ENCODE measurements around the gene SIX1. TPM values are rescaled to one million over a fixed set of nuclear protein-coding genes. Genes with fewer than 3 reads are reported as not detected.

The SIX1 gene
- total RNA-seq, 4 donors from 2014 or later: 0.72 to 3.3 (median 1.0) TPM

DNA sequence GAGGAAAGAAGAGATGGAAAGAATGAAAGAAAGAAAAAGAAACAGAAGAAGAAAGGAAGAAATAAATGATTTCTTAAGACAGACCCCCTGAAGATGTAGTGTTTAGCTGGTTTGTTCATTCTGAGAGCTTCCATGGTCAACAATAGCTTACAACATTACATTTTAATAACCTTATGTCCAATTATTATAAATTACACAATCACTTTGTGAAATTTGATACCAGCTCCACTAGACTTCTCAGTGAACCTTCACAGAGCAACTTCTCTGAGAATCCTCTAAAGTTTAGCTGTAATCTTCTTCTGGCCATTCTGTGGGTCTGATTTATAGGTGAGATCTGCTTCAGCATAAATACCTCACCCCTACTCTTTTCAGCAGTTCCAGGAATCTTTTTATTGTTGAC lies 27.9 kb downstream of the SIX1 start:
- no peak for DNase-seq (ENCODE audit: low spot score)
- TF ChIP-seq, protein P1, sequence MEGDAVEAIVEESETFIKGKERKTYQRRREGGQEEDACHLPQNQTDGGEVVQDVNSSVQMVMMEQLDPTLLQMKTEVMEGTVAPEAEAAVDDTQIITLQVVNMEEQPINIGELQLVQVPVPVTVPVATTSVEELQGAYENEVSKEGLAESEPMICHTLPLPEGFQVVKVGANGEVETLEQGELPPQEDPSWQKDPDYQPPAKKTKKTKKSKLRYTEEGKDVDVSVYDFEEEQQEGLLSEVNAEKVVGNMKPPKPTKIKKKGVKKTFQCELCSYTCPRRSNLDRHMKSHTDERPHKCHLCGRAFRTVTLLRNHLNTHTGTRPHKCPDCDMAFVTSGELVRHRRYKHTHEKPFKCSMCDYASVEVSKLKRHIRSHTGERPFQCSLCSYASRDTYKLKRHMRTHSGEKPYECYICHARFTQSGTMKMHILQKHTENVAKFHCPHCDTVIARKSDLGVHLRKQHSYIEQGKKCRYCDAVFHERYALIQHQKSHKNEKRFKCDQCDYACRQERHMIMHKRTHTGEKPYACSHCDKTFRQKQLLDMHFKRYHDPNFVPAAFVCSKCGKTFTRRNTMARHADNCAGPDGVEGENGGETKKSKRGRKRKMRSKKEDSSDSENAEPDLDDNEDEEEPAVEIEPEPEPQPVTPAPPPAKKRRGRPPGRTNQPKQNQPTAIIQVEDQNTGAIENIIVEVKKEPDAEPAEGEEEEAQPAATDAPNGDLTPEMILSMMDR (IDR thresholded peaks at IDR 0.05): no peak
- ATAC-seq (ENCODE audit: low FRiP score): no peak

DNA sequence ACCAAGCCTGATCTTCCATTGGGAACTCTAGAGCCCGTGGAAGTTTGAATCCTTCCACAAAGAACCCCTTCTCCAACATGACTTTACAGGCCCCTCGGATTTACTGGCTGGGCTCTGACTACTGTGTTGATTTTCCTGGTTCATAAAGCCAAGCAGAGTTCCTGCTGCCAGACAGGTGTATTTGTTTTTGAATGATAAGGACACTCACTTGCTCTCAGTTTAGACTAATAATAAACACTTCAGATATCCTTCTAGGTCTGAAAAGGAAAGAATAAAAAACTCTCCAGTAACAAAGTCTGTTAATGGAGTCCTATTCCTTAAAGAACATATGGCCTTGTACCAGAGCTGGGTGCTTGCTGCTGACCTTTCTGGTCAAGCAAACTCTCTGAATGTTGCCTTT lies 31.0 kb downstream of the SIX1 start:
- ATAC-seq (ENCODE audit: low FRiP score) (no peak), DNase-seq (ENCODE audit: low spot score) (no peak)
- TF ChIP-seq, protein P1 (IDR thresholded peaks at IDR 0.05): no peak

DNA sequence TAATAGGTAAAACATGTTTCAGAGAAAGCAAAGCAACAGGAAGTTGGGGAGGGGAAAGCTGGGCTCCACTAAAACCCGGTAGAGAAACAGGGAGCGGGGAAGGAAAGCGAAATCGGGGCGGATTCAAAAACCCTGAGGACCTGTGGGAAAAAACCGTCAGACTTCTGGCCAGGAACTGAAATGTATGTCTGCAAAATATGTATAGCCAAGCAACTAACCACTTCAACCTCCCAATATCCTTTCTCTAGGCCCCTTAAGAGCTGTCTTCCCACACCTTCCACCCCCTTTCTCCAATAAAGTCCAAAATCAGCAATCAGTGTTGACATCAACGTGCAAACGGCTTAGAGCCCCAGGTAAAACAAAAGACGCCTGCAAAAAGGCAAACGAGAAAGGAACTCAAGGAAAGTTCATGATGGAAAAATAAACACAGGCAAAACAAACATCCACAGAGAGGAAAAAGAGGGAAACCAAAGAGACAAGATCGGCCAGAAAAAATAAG lies 32.8 kb downstream of the SIX1 start:
- TF ChIP-seq, protein P1 (IDR thresholded peaks at IDR 0.05): no peak
- ATAC-seq (ENCODE audit: low FRiP score) (no peak), DNase-seq (ENCODE audit: low spot score) (no peak)

DNA sequence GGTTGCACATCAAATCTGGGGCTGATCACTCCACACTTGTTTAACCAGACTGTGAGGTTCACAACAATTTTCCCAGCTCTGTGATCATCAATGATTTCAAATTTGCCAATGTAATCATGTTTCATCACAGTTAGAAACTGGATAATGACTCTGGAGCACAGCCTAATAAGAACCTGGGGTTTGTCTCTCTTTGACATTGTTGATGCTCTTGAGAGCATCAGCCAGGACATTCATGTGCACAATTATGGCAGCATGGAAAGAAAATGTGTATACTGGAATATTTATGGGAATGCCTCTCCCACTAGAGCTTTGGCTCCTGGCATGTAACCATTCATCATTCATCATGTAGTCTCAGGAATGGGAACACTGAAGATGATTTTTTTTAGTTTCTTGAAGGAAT lies 47.0 kb downstream of the SIX1 start:
- TF ChIP-seq, protein P1 (IDR thresholded peaks at IDR 0.05): no peak
- DNase-seq (ENCODE audit: low spot score): no peak
- ATAC-seq (ENCODE audit: low FRiP score): no peak

DNA sequence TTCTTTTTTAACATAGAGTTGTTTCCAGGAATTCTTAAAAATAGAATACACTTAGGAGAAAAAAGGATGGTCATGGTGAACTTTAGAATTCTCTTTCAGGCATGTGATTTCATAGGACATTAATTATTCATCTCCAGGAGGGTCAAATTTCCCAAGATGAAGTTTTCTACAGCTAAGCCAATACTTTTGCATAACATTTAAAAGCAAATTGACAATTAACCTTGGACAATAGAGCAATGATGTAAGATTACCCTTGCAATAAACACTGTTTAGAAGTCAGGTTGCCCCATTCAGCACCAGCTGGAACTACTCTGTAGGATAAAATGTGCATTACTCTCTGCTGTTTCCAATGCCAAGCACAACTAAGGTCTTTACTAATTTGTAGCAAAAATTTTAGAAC lies 49.5 kb downstream of the SIX1 start:
- no peak for ATAC-seq (ENCODE audit: low FRiP score)
- TF ChIP-seq, protein P1 (IDR thresholded peaks at IDR 0.05): no peak
- no peak for DNase-seq (ENCODE audit: low spot score)

DNA sequence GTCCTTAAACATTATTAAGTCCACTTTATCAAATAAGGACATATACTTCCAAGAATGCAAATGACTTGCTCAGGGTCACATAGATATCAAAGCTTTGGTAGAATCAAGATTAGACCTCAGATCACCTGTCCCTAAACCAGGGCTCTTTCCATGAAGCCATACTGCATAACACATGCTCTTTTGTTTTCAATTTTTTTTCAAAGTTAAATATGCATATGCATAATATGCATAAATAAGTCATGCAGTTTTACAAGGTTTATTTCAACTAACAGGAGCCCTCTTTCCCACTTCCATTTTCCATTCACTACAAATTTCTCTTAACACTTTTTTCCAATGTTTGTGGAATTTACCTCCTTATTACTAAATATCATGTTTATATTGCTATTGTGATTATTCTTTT lies 53.1 kb downstream of the SIX1 start:
- DNase-seq (ENCODE audit: low spot score) (no peak), ATAC-seq (ENCODE audit: low FRiP score) (no peak)
- TF ChIP-seq, protein P1 (IDR thresholded peaks at IDR 0.05): no peak

DNA sequence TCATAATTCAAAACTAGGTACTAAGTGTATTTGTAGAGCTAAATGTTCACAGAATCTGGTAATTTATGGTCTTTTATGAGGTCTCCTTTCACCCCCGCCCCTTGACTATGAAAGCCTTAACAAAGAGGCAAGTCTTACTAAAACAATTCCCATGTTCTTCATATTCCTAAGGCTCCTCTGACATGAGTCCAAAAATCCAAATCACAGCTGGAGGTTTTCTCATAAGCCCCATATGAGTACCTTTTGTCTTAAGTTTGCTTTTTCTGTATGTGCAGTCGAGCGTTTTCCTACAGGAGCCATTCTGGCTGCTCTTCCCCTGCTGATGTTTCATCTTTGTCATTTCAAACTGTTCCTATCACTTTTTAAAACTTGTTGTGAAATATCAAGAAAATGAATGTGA lies 55.2 kb downstream of the SIX1 start:
- TF ChIP-seq, protein P1 (IDR thresholded peaks at IDR 0.05): no peak
- ATAC-seq (ENCODE audit: low FRiP score) (no peak), DNase-seq (ENCODE audit: low spot score) (no peak)

Other genes with a start within 250 kb of the SIX1 start
- gene C14orf39, start 163.4 kb downstream of the SIX1 start, total RNA-seq: not detected
- not detected for gene SIX6, start 140.3 kb downstream of the SIX1 start, total RNA-seq
- gene SIX4, start 74.9 kb upstream of the SIX1 start, total RNA-seq: 10 to 100 TPM in 1 of 4 donors, 1 to 10 TPM in 2, under 1 TPM in 1; 0.95 to 13.4 (median 3.0) TPM
- 10 to 100 TPM; 20.4 to 35.4 (median 31.3) TPM for gene MNAT1, start 85.3 kb upstream of the SIX1 start, total RNA-seq

Measured in omental fat pad (tissue), 4 donors.